Measurements from ENCODE around the gene CDH12. TPM values are rescaled to one million over a fixed set of nuclear protein-coding genes. Genes with fewer than 3 reads are reported as not detected.

Gene CDH12
- total and polyA plus RNA-seq, 10 of the 15 experiments (the other 5 are each of a cell fraction or from before 2014, with no cell fraction given): 0.03 to 0.16 TPM; not detected in 8

- H3K27ac ChIP-seq (ENCODE audit: control insufficient read depth, insufficient read depth): no peak overlapping the region
- SMC1A ChIA-PET (ENCODE audit: uncharacterized antibody, unreplicated experiment): no interaction called here
These were observed 190.8 kb downstream of the CDH12 start for GRCh38 chr5:22662391-22662790.

More at GRCh38 chr5:22662391-22662790, 190.8 kb downstream of the CDH12 start:
- Histone ChIP-seq H3K9ac (ENCODE audit: control insufficient read depth, insufficient read depth, low read length) (no peak overlapping the region), H3K36me3 (ENCODE audit: control insufficient read depth in 2 of 2, insufficient read depth in 2 of 2, low read length in 1 of 2) (no peaks in the 10 kb centered on the region), H3K9me3 (replicated peaks; ENCODE audit: control insufficient read depth, insufficient read depth, low read length) (no peaks in the 10 kb centered on the region), H3K4me3 (no peak overlapping the region), H3K79me2 (ENCODE audit: control insufficient read depth, insufficient read depth, low read length) (no peaks in the 10 kb centered on the region), H2AFZ (ENCODE audit: control insufficient read depth, low read depth, low read length) (no peak overlapping the region), H3K4me2 (ENCODE audit: control insufficient read depth, insufficient read depth) (no peak overlapping the region), H3K4me1 (ENCODE audit: control insufficient read depth, insufficient read depth, low read length) (no peaks in the 10 kb centered on the region), H4K20me1 (ENCODE audit: control insufficient read depth, insufficient read depth) (no peaks in the 10 kb centered on the region), H3K27me3 (replicated peaks in 1 of 2; ENCODE audit: control insufficient read depth in 2 of 2, insufficient read depth in 2 of 2, low read length in 1 of 2) (no peaks in the 10 kb centered on the region)
- ATAC-seq (no peak), FAIRE-seq (no peak), DNase-seq (ENCODE audit: low read depth, low spot score) (no peak)
- in situ Hi-C loops (cut with MboI): no loop called here
- ChIA-PET POLR2A (no interaction called here), RAD21 (ENCODE audit: unreplicated experiment) (no interaction called here), CTCF (interaction anchor here (0.8 kb wide), 1 partner anchor 14 kb away, joined by 3 read pairs; no protein-coding TSS in a partner anchor)
- BruUV-seq (replicated peaks): no TSS peak
- intact Hi-C loops (cut with micrococcal nuclease; ENCODE audit: unreplicated experiment): no loop called here
- 0% methylated on average over 3 of the region's 3 CpGs for WGBS (ENCODE audit: insufficient coverage, insufficient replicate concordance, low lambda C conversion rate, missing lambda C conversion rate)
- TF ChIP-seq RCOR1 (conservative IDR thresholded peaks at IDR 0.05; ENCODE audit: low read depth, low read length) (no peak), USF2 (IDR thresholded peaks at IDR 0.05; ENCODE audit: borderline replicate concordance, low read depth, low read length) (no peak), ZNF274 (IDR thresholded peaks at IDR 0.05; ENCODE audit: insufficient read depth, insufficient read length) (no peak)
- TF ChIP-seq, protein P1, sequence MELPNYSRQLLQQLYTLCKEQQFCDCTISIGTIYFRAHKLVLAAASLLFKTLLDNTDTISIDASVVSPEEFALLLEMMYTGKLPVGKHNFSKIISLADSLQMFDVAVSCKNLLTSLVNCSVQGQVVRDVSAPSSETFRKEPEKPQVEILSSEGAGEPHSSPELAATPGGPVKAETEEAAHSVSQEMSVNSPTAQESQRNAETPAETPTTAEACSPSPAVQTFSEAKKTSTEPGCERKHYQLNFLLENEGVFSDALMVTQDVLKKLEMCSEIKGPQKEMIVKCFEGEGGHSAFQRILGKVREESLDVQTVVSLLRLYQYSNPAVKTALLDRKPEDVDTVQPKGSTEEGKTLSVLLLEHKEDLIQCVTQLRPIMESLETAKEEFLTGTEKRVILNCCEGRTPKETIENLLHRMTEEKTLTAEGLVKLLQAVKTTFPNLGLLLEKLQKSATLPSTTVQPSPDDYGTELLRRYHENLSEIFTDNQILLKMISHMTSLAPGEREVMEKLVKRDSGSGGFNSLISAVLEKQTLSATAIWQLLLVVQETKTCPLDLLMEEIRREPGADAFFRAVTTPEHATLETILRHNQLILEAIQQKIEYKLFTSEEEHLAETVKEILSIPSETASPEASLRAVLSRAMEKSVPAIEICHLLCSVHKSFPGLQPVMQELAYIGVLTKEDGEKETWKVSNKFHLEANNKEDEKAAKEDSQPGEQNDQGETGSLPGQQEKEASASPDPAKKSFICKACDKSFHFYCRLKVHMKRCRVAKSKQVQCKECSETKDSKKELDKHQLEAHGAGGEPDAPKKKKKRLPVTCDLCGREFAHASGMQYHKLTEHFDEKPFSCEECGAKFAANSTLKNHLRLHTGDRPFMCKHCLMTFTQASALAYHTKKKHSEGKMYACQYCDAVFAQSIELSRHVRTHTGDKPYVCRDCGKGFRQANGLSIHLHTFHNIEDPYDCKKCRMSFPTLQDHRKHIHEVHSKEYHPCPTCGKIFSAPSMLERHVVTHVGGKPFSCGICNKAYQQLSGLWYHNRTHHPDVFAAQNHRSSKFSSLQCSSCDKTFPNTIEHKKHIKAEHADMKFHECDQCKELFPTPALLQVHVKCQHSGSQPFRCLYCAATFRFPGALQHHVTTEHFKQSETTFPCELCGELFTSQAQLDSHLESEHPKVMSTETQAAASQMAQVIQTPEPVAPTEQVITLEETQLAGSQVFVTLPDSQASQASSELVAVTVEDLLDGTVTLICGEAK (IDR thresholded peaks at IDR 0.05; ENCODE audit: borderline replicate concordance): no peak

Data from GM12878 (cell line).